K562 (cell line): ENCODE results near the gene PITX2. TPM values are rescaled to one million over a fixed set of nuclear protein-coding genes. Genes with fewer than 3 reads are reported as not detected.

ENCODE experiments used
- ATAC-seq: fragments of 200-7000 bp; cut with Tn5 transposase; 3 replicates; pipeline ENCODE4 v1.9.1; 2020; ENCODE audit warnings: moderate library complexity
- BruUV-seq: library from RNA; stranded (reverse); fragments of 400-500 nt; replicated peaks from 2 replicates; lab custom pipeline; 2021; lab: Mats Ljungman, UMichigan
- CTCF ChIA-PET: fragments of 300-600 bp; formaldehyde crosslinking; extraction: SDS; loops from one replicate; lab custom pipeline; 2021; ENCODE audit warnings: low intra/inter-chr PET ratio; lab: Yijun Ruan, JAX
- POLR2A ChIA-PET: fragments of 300-600, 350-650 bp; sonication (Branson Sonifier 250); formaldehyde crosslinking; extraction: SDS; loops from one replicate; lab custom pipeline; 2021; ENCODE audit warnings: antibody characterized with exemption, inconsistent platforms; lab: Yijun Ruan, JAX
- DNase-seq, 4 experiments: peaks; one replicate each; pipeline versions ENCODE4 v3.0.0 to v3.0.0-alpha.2; 2011 to 2018; ENCODE audit warnings: low spot score in 3 of 4, mixed read lengths in 3 of 4; ENCODE audit errors: extremely low read depth in 1 of 4
- FAIRE-seq: peaks from 2 replicates; lab custom pipeline; 2011; peaks lifted over from hg19 to GRCh38; lab: Jason Lieb, UNC
- H2AFZ ChIP-seq: 2 replicates; pipeline ENCODE4 v1.6.0; 2011; ENCODE audit warnings: low read depth, low read length, control low read depth, inconsistent platforms
- H3K27ac ChIP-seq: fragments of 200-600 bp; 3 replicates; pipeline ENCODE4 v1.8.0; 2011; ENCODE audit warnings: low read depth, mild to moderate bottlenecking, control low read depth, inconsistent platforms, low read length, moderate library complexity, mixed read lengths; ENCODE audit errors: extremely low read depth
- H3K27me3 ChIP-seq, 2 experiments: fragments of 300-600 bp in 1 of 2; 2 replicates in 1 of 2; 3 replicates in 1 of 2; pipeline versions ENCODE4 v1.6.0 to v1.8.0; 2011; ENCODE audit warnings: inconsistent platforms in 2 of 2, low read length in 2 of 2, mild to moderate bottlenecking in 1 of 2, mixed read lengths in 1 of 2, moderate library complexity in 1 of 2; ENCODE audit not compliant: control insufficient read depth in 2 of 2, insufficient read depth in 2 of 2
- H3K36me3 ChIP-seq: fragments of 300-600 bp; 3 replicates; pipeline ENCODE4 v1.8.0; 2011; ENCODE audit warnings: mild to moderate bottlenecking, low read length, inconsistent platforms; ENCODE audit not compliant: control insufficient read depth, insufficient read depth
- H3K4me1 ChIP-seq, 2 experiments: fragments of 200-600 bp in 1 of 2; replicated peaks in 1 of 2; 2 replicates in 1 of 2; 3 replicates in 1 of 2; pipeline versions ENCODE4 v1.5.1 to v1.8.0; 2011; ENCODE audit warnings: inconsistent platforms in 2 of 2, low read length in 2 of 2, mild to moderate bottlenecking in 1 of 2, mixed read lengths in 1 of 2, moderate library complexity in 1 of 2; ENCODE audit not compliant: control insufficient read depth in 2 of 2, insufficient read depth in 2 of 2
- H3K4me2 ChIP-seq: 2 replicates; pipeline ENCODE4 v1.6.1; 2011; ENCODE audit warnings: low read length, control low read depth, inconsistent platforms, mixed read lengths; ENCODE audit not compliant: insufficient read depth
- H3K4me3 ChIP-seq: fragments of 200-600 bp; sonication (generic), shearing (Covaris generic); 2 replicates; pipeline ENCODE4 v1.5.1; 2016; ENCODE audit warnings: control low read depth, inconsistent platforms
- H3K79me2 ChIP-seq: fragments of 200-600 bp; 3 replicates; pipeline ENCODE4 v1.8.0; 2011; ENCODE audit warnings: low read length, inconsistent platforms; ENCODE audit not compliant: control insufficient read depth, insufficient read depth
- H3K9ac ChIP-seq, 2 experiments: 2 replicates each; pipeline versions ENCODE4 v1.6.0 to v1.6.1; 2011; ENCODE audit warnings: low read depth in 2 of 2, low read length in 2 of 2, control low read depth in 1 of 2, inconsistent platforms in 1 of 2, mild to moderate bottlenecking in 1 of 2, mixed read lengths in 1 of 2; ENCODE audit not compliant: insufficient read depth in 1 of 2
- H3K9me1 ChIP-seq: one replicate; pipeline ENCODE4 v1.6.0; 2011; ENCODE audit warnings: inconsistent platforms, mild to moderate bottlenecking, low read length, moderate library complexity; ENCODE audit not compliant: control insufficient read depth, insufficient read depth
- H3K9me3 ChIP-seq: replicated peaks from 2 replicates; pipeline ENCODE4 v1.5.1; 2011; ENCODE audit warnings: low read depth, low read length, inconsistent platforms; ENCODE audit not compliant: control insufficient read depth, insufficient read depth
- H4K20me1 ChIP-seq: replicated peaks from 2 replicates; pipeline ENCODE4 v1.6.1; 2011; ENCODE audit warnings: low read length, inconsistent platforms, mixed read lengths; ENCODE audit not compliant: control insufficient read depth, insufficient read depth
- ESRRA ChIP-seq: fragments of 450-650 bp; IDR thresholded peaks from 2 replicates; pipeline ENCODE4 v1.6.1; 2014; ENCODE audit warnings: low read depth, mild to moderate bottlenecking, moderate library complexity, borderline replicate concordance
- HDAC1 ChIP-seq, 2 experiments: fragments of 450-650 bp; IDR thresholded peaks; 2 replicates each; pipeline ENCODE4 v1.6.1; 2016 to 2017; ENCODE audit warnings: inconsistent platforms in 1 of 2, mild to moderate bottlenecking in 1 of 2, moderate library complexity in 1 of 2
- HMG20A ChIP-seq: fragments of 450-650 bp; formaldehyde crosslinking; conservative IDR thresholded peaks from 2 replicates; pipeline ENCODE4 v1.4.0; 2020; ENCODE audit warnings: mild to moderate bottlenecking, mixed read lengths
- MCM2 ChIP-seq: fragments of 450-650 bp; IDR thresholded peaks from 2 replicates; pipeline ENCODE4 v1.6.1; 2017; ENCODE audit warnings: low read depth, mild to moderate bottlenecking
- MITF ChIP-seq: IDR thresholded peaks from 2 replicates; pipeline ENCODE4 v1.6.1; 2014; ENCODE audit warnings: antibody characterized with exemption
- RBBP5 ChIP-seq: fragments of 200-600 bp; sonication (generic); IDR thresholded peaks from 2 replicates; pipeline ENCODE4 v1.6.1; 2012; ENCODE audit warnings: borderline replicate concordance, mild to moderate bottlenecking, low read length, control low read depth, inconsistent platforms; ENCODE audit not compliant: insufficient read depth, poor library complexity, severe bottlenecking
- TAF15 ChIP-seq: fragments of 200-400 bp; formaldehyde crosslinking; IDR thresholded peaks from 2 replicates; pipeline ENCODE4 v1.6.1; 2017; ENCODE audit warnings: mild to moderate bottlenecking, low read depth, low read length, moderate library complexity
- ZNF143 ChIP-seq: sonication (generic); formaldehyde crosslinking; IDR thresholded peaks from 2 replicates; pipeline ENCODE4 v1.9.0; 2022; ENCODE audit warnings: mild to moderate bottlenecking, missing genetic modification reagents
- ZNF274 ChIP-seq: IDR thresholded peaks from 2 replicates; pipeline ENCODE4 v1.6.1; 2011; ENCODE audit warnings: low read depth, mild to moderate bottlenecking, low read length, moderate library complexity, borderline replicate concordance
- ZNF318 ChIP-seq, 2 experiments: fragments of 450-650 bp; IDR thresholded peaks; 2 replicates each; pipeline ENCODE4 v1.6.1; 2016; ENCODE audit warnings: mild to moderate bottlenecking in 2 of 2, borderline replicate concordance in 1 of 2, low read depth in 1 of 2, moderate library complexity in 1 of 2
- ZNF589 ChIP-seq: fragments of 200-800 bp; sonication (Bioruptor generic); IDR thresholded peaks from 2 replicates; pipeline ENCODE4 v1.6.1; 2016; ENCODE audit warnings: low read depth, missing genetic modification characterization, missing compliant biosample characterization
- WGBS: fragments of 100-300 bp; shearing (Covaris generic); methylation state at CpG from one replicate; pipeline ENCODE4 v1.1.6; 2016; ENCODE audit warnings: low coverage, mixed read lengths; ENCODE audit not compliant: insufficient coverage; ENCODE audit errors: missing lambda C conversion rate; 5-methylcytosine and 5-hydroxymethylcytosine counted together
- in situ Hi-C: fragments of 300-500 bp; cut with MboI; formaldehyde crosslinking; loops from 4 replicates; pipeline ENCODE4 v1.15.0; 2018; ENCODE audit warnings: inconsistent platforms, mixed read lengths
- intact Hi-C: fragments of 100-400 bp; cut with micrococcal nuclease; formaldehyde crosslinking; loops from 2 replicates; pipeline ENCODE4 v1.14.2; 2022
- polyA plus RNA-seq, 8 experiments: library from polyadenylated mRNA; depleted of rRNA in 4 of 8; stranded (reverse) in 5 of 8; unstranded in 3 of 8; fragments of >200 nt; fragmentation: Nextera tagmentation in 2 of 8; fragmentation: Illumina TruSeq in 1 of 8; extraction: Ambion mirVana in 2 of 8; extraction: Trizol in 1 of 8; gene quantifications; 2 replicates each; pipeline versions ENCODE4 v1.2.1 to v1.2.3, GENCODE V29; 2011 to 2014; ENCODE audit warnings: inconsistent platforms in 1 of 8, missing spikeins in 1 of 8
- total RNA-seq, 7 experiments: library from RNA; depleted of rRNA in 6 of 7; stranded (reverse); fragments of >200 nt in 6 of 7; fragmentation: Illumina TruSeq in 2 of 7; extraction: Trizol in 2 of 7; gene quantifications; 2 replicates each; pipeline versions ENCODE4 v1.2.1 to v1.2.3, GENCODE V29; 2011 to 2021; ENCODE audit warnings: low replicate concordance in 1 of 7

PITX2 gene
- total and polyA plus RNA-seq, 9 of the 15 experiments (the other 6 are each of a cell fraction or from before 2014, with no cell fraction given), result 0.08 TPM; not detected in 8

GRCh38 chr4:110639207-110640090, 16.6 kb upstream of the PITX2 start:
- 2% methylated on average over 29 of the region's 34 CpGs for WGBS
- CTCF ChIA-PET, result no interaction called here
- FAIRE-seq, result no peak
- TF ChIP-seq ZNF143 (CRISPR knock-in tag), result no peak
- TF ChIP-seq ZNF318 (IDR thresholded peaks at IDR 0.05; ENCODE audit: borderline replicate concordance in 1 of 2, low read depth in 1 of 2), result no peak
- no peak for TF ChIP-seq ESRRA
- TF ChIP-seq MCM2, result no peak
- TF ChIP-seq TAF15, result no peak
- no peak for TF ChIP-seq HMG20A (CRISPR knock-in tag)
- no peak for TF ChIP-seq ZNF274
- no peak for TF ChIP-seq RBBP5
- TF ChIP-seq ZNF589 (CRISPR knock-in tag), result no peak
- no peak for TF ChIP-seq MITF
- no peak for TF ChIP-seq HDAC1 (IDR thresholded peaks at IDR 0.05)

More at GRCh38 chr4:110639207-110640090, 16.6 kb upstream of the PITX2 start:
- in situ Hi-C loops, result no loop called here
- H3K27ac ChIP-seq, result no peak overlapping the region
- H3K4me1 ChIP-seq, result peaks cover 0 to 9% of the 10 kb centered on the region in 2 experiments; a peak in 1 of 5 replicates
- POLR2A ChIA-PET, result interaction anchor here (0.7 kb wide), 1 partner anchor 1295 kb away, joined by 3 read pairs; no protein-coding TSS in a partner anchor
- DNase-seq, result no peak
- peaks cover 30 to 35% of the 10 kb centered on the region in 2 experiments for H3K27me3 ChIP-seq
- H3K9ac ChIP-seq, result no peak overlapping the region
- H3K9me1 ChIP-seq, result no peaks in the 10 kb centered on the region
- ATAC-seq, result no peak
- no peaks in the 10 kb centered on the region for H3K79me2 ChIP-seq
- no peak overlapping the region for H3K4me3 ChIP-seq
- no peak overlapping the region for H2AFZ ChIP-seq
- H3K9me3 ChIP-seq, result no peaks in the 10 kb centered on the region
- intact Hi-C loops, result no loop called here
- no peak overlapping the region for H3K4me2 ChIP-seq
- no peaks in the 10 kb centered on the region; the same call in 1 of the 2 replicates for H4K20me1 ChIP-seq
- no TSS peak for BruUV-seq
- H3K36me3 ChIP-seq, result no peaks in the 10 kb centered on the region
